Renal cortex interstitium (tissue), 15 donors: ENCODE results near the gene TRIM23. TPM values are rescaled to one million over a fixed set of nuclear protein-coding genes. Genes with fewer than 3 reads are reported as not detected.
"Not testable (repeated sequence)": the region's sequence is repeated elsewhere in the genome, so short reads cannot be mapped to it uniquely, and the experiment has no call there.

Experiments
- DNase-seq, 11 donors: peaks; one replicate each; pipeline ENCODE4 v3.0.0-alpha.2; 2013; ENCODE audit warnings: low read depth in 9 of 11, low spot score in 4 of 11; ENCODE audit errors: extremely low read depth in 1 of 11
- long read RNA-seq, 16 experiments: transcript quantifications; one replicate each; lab custom pipeline, GENCODE V29; 2026
- polyA plus RNA-seq, 3 donors: library from polyadenylated mRNA; unstranded; fragments of 120-200 nt; gene quantifications; one replicate each; pipeline ENCODE4 v1.2.1, GENCODE V29; 2013; ENCODE audit not compliant: insufficient read length in 3 of 3

Gene TRIM23
- 10 to 100 TPM; 21.0 to 25.2 (median 24.4) TPM for polyA plus RNA-seq
- long read RNA-seq, donor 1, full-length matches to known transcripts, result 1 of 1 reads
- long read RNA-seq, donor 1, partial matches to known transcripts, result 0 of 1 reads
- long read RNA-seq, donor 1, other reads (novel, unspliced or antisense), result 0 of 1 reads
- long read RNA-seq, donor 2, full-length matches to known transcripts, result 6 of 6 reads
- long read RNA-seq, donor 2, partial matches to known transcripts, result 0 of 6 reads
- long read RNA-seq, donor 2, other reads (novel, unspliced or antisense), result 0 of 6 reads
- long read RNA-seq, donor 3, full-length matches to known transcripts, result 5 of 5 reads
- long read RNA-seq, donor 3, partial matches to known transcripts, result 0 of 5 reads
- long read RNA-seq, donor 3, other reads (novel, unspliced or antisense), result 0 of 5 reads
- long read RNA-seq, donor 4, full-length matches to known transcripts, result 1 of 1 reads
- long read RNA-seq, donor 4, partial matches to known transcripts, result 0 of 1 reads
- long read RNA-seq, donor 4, other reads (novel, unspliced or antisense), result 0 of 1 reads
- long read RNA-seq, donor 5, result 0 reads
- long read RNA-seq, donor 6, full-length matches to known transcripts, result 4 of 4 reads
- long read RNA-seq, donor 6, partial matches to known transcripts, result 0 of 4 reads
- long read RNA-seq, donor 6, other reads (novel, unspliced or antisense), result 0 of 4 reads
- long read RNA-seq, donor 7, full-length matches to known transcripts, result 1 of 1 reads
- long read RNA-seq, donor 7, partial matches to known transcripts, result 0 of 1 reads
- long read RNA-seq, donor 7, other reads (novel, unspliced or antisense), result 0 of 1 reads
- long read RNA-seq, donor 8, result 0 reads
- long read RNA-seq, donor 9, full-length matches to known transcripts, result 1 of 12 reads
- long read RNA-seq, donor 9, partial matches to known transcripts, result 11 of 12 reads
- long read RNA-seq, donor 9, other reads (novel, unspliced or antisense), result 0 of 12 reads
- long read RNA-seq, donor 10, full-length matches to known transcripts, result 4 of 4 reads
- long read RNA-seq, donor 10, partial matches to known transcripts, result 0 of 4 reads
- long read RNA-seq, donor 10, other reads (novel, unspliced or antisense), result 0 of 4 reads
- long read RNA-seq, donor 11, full-length matches to known transcripts, result 6 of 6 reads
- long read RNA-seq, donor 11, partial matches to known transcripts, result 0 of 6 reads
- long read RNA-seq, donor 11, other reads (novel, unspliced or antisense), result 0 of 6 reads
- long read RNA-seq, donor 12, full-length matches to known transcripts, result 2 of 2 reads
- long read RNA-seq, donor 12, partial matches to known transcripts, result 0 of 2 reads
- long read RNA-seq, donor 12, other reads (novel, unspliced or antisense), result 0 of 2 reads
- long read RNA-seq, donor 13, result 0 reads
- long read RNA-seq, donor 14, full-length matches to known transcripts, result 2 of 2 reads
- long read RNA-seq, donor 14, partial matches to known transcripts, result 0 of 2 reads
- long read RNA-seq, donor 14, other reads (novel, unspliced or antisense), result 0 of 2 reads
- long read RNA-seq, donor 15, result 0 reads
- long read RNA-seq, donor 16, full-length matches to known transcripts, result 14 of 14 reads
- long read RNA-seq, donor 16, partial matches to known transcripts, result 0 of 14 reads
- long read RNA-seq, donor 16, other reads (novel, unspliced or antisense), result 0 of 14 reads

DNA sequence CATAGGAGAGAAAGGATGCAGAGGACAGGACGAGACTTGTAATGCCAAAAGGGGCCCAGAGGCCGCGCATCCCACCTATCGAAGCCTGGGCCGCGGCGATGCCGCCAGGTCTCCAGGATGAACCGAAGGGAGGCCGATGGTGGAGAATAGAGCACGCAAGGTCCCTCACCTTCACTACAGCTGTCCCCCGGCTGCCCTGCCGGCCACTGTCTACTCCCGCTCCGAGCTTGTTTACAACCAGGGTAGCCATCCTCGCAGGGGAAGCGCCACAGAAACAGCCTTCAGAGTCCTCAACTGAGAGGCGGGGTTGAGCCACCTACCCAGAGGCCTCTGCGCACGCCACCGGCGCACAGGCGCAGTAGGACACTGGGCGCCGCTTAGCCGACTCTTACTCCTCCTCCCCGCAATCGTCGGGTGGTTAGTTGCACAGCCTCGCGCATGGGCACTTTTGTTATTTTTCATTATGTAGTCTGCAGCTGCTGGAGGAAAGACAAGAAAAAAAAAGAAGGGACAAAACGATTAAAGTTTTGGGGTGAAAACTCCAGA is at the start of gene TRIM23:
TRIM23 (minus strand) TSS at position 309 of the 546 bp plus-strand sequence; CDS start at position 250, 59 bp downstream.
- DNase-seq, result peak; percentile 83 to 94 (median 91)

DNA sequence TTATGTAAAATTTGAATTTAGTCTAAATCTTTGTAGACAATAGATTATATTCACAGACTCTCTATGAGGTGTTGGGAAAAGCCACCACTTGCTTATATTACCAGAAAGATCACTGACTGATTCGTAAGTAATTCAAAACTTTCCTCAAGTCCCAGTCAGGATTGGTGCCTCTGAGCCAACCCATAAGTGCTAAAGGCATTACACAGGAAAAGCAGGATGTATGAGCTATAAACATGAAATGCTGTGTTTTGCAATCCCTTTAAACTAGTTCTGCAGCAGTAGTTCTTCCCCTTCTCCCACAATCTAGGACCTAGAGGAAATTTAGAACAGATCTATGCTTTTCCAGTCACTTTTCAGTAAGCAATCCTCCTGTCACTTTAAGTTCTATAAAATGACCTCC is 48.7 kb upstream of the TRIM23 start:
- no peak for DNase-seq

DNA sequence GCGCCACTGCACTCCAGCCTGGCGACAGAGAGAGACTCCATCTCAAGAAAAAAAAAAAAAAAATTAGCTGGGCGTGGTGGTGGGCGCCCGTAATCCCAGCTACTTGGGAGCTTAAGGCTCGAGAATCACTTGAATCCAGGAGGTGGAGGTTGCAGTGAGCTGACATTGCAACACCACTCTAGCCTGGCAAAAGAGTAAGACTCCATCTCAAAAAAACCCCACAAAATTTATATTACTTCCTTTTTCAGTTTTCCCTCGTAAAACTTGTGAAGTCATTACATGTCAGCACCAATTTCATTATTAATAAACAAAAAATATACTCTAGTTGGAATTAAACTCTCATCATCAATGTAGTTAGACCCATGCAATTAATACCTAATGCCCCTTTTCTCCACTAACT is 44.6 kb upstream of the TRIM23 start:
- no peak for DNase-seq

DNA sequence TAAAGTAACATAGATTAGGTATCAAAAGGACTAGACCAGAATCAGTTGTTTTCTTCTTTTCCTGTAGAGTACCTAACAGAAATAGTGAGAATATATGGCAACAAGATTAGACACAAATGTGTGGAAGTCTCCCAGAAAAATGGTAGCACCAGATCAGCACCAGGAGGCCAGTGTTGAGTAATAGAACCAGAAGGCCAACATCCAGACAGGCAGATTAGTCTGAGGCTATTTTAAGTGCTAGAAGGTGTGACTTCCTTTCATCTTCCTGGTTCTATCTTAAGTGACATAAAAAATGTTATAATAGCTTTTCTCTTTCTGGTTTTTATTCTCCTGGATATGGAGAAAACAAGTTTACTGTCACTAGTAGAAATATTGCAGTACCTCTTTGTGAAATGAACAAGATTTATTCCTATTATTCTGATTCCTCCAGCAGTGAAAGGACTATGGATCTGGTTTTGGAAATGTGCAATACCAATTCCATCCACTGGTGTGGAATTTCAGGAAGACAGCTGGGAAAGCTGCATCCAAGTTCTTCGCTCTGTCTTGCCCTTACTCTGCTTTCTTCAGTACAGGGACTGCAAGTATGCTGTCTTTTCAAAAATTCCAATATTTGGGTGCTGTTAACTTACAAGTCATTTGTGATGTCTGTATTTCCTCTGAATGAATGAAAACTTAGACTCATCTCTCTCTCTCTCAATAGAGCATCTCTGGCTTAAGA is 39.8 kb upstream of the TRIM23 start:
- DNase-seq, result peak in 1 of 11 donors; percentile 0

DNA sequence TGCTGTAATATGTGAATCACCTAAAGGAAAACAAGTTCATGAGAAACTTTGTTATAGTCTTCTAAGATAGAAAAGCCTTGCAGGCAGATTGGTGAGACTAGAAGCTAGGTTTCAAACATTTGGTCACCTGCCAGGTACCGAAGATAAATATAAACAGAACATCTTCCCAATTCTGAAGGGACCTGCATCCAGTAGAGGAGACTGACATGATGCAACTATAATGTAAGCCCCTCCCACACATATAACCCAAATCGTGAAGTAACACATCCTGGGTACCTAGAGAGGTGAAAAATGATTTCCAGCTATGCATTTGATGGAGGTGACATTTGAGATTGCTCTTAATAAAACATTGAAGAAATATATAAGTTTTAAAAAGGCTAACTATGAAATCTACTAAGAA is 30.6 kb upstream of the TRIM23 start:
- DNase-seq, result no peak

DNA sequence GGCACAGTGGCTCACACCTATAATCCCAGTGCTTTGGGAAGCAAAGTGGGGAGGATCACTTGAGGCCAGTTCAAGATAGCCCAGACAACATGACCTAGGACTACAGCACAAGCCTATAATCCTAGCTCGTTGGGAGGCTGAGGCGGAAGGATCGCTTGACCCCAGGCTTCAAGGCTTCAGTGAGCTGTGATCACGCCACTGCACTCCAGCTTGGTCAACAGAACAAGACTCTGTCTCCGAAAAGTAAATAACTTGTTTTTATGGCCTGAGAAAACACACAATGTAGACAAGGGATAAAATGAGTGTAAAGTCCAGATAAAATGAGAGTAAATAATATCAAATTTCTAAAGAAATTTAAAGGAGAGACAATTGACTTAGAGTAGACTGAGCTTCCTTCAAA is 27.0 kb upstream of the TRIM23 start:
- DNase-seq, result no peak

DNA sequence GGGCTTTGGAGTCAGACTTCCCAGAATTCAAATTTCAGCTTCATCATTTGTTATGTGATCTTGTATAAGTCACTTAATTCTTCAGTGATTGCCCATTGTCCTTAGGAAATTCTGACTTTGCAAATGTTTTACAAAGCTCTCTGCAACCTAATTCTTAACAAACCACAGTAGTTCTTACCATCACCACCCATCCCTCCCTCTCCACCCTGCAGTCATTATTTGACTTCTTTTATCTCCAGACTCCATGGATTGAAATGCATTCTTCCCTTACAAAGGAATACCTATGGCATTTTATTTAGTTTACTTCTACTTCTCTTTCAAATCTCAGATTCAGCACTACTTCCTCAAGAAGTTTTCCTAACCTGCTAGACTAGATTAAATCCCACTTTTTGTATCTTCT is 23.8 kb upstream of the TRIM23 start:
- no peak for DNase-seq

DNA sequence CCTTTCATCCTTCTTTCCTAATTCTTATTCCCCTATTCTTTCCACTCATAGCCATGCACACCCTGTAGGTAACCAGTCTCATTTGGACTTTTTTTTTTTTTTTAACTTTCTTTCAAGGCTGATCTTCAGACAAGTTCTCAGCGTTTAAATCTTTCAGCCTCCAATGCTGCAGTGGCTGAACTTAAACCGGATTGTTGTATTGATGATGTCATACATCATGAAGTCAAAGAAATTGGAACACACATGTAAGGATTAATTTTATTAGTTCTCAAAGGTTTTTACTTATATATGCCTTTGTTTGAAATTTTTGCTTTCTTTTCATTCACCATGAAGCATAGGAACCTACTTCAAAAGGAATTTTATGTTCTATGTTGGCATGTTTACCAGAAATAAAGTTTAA is 22.8 kb upstream of the TRIM23 start:
- no peak for DNase-seq

DNA sequence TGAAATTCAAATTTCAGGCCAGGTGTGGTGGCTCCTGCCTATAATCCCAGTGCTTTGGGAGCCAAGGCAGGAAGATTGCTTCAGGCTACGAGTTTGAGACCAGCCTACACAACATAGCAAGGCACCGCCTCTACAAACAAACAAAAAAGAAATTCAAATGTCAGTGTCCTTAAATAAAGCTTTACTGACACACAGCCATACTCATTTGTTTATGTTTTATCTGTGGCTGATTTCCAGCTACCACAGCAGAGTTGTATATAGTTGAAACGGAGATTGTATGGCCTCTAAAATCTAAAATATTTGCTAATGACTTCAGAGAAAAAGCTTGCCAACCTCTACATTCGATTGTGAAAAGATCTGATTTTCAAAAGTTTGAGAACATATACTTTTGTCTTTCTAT is 16.1 kb upstream of the TRIM23 start:
- DNase-seq, result no peak

DNA sequence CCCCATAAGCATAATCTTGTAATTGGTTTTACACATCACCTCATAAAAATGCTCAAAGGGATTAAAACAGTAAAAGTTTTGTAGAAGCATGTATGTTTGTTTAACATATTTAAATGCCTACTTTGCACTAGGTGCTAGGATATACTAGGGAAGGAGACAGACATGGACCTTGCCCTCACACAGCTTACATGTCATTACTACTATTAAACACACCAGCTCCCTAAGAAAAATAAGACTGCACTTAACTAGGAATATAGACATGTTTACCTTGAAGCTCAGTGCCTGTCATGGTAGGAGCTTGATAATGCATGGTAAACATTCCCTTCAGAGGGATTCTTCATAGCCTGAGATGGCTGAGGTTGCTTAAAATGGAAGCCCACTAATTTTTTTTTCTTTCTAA is 6.8 kb upstream of the TRIM23 start:
- DNase-seq, result no peak

DNA sequence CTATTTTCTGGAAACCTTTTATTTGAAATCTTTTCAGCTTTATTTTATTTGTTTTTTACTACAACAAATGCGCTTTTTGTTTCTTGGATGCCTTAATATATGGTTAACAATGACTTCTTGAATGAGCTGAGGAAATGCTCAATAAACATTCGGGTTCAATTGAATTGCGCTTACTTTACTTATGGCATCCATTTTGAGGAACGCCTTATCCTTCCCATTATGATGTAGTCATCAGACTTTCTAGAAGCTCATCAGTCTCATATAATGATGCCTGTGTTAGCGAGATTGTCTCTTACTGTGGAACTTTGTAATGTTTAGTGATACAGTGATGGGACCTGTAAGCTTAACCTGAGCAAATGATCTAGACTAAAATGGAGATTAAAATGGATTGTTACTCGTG is 1.6 kb upstream of the TRIM23 start:
- no peak for DNase-seq

DNA sequence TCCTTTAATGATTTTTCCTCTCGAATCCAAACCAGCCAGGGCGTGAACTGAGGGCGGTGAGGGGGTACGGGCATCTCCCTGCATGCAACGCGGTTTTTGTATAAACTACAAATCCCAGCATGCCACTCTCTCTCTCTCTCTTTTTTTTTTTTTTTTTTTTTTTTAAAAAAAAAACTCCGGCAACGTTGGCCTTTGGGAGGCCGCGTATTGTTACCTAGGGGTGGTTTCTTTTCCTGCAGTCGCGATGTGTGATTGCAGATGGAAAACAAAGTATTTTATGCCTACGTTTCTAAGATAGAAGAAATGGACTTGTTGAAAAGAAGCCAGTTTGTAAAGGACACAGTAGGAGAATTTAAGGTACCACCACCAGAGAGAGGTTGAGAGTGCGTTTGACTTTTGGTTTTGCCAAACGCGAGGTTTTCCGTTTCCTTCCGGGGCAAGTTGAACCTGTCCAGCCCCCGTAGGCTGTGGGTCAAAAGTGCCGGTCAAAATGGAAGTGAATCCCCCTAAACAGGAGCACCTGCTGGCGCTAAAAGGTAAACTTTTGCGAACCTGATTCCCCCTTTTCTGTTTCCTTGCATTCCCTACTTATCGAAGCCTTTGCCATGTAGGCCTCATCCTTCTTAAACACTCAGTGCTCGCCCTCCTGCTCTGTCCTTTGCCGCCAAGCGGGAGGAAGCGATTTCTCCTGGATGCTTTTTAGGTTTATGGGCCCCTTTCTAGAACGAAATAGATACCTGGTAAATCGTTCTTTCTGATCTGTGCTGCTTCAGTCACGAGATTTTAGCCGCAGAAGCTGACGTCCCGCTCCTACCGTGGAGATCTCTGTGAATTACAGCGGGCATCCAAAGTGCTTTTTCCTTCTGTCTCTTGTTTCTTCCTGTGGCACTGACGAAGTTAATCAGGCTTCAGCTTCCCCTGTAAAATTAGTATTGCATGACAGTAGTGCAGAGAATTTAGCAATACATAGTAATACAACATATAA is 730 bp upstream of the TRIM23 start, which contains the start of the genes SHLD3 and TRAPPC13:
SHLD3 (plus strand) TSS at position 457 of the 985 bp plus-strand sequence. CDS start 4,561 bp downstream, outside the sequence.
TRAPPC13 (plus strand) TSS at position 457 of the 985 bp plus-strand sequence; CDS start at position 491, 34 bp downstream.
- peak; percentile 66 to 96 (median 86) for DNase-seq

DNA sequence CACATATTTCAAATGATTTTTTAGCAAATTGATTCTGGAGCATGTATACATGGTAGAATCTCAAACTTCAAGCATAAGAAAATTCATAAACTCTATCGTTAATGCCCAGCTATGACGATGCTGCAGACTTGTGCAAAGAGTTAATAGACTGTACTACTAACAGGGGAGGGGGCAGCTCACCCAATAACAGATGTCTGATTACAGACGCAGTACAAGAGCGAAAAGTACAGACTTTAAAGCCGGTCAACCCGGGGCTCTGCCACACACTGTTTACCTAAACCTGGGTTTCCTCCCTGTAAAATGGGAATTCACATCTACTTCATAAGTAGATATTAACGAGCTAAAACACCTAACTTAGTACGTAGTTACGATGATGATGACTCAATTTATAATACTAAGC is 651 bp downstream of the TRIM23 start:
- DNase-seq, result no peak

DNA sequence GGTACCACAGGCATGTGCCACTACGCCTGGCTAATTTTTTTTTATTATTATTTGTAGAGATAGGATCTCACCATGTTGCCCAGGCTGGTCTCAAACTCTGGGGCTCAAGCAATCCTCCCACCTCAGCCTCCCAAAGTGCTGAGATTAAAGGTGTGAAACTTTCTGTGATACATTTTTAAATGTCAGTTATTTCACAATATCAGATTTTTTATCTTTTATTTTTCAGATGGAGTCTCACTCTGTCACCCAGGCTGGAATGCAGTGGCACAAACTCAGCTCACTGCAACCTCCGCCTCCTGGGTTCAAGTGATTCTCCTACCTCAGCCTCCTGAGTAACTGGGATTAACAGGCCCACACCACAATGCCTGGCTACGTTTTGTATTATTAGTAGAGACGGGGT is 2.2 kb downstream of the TRIM23 start:
- DNase-seq, result not testable (repeated sequence)

DNA sequence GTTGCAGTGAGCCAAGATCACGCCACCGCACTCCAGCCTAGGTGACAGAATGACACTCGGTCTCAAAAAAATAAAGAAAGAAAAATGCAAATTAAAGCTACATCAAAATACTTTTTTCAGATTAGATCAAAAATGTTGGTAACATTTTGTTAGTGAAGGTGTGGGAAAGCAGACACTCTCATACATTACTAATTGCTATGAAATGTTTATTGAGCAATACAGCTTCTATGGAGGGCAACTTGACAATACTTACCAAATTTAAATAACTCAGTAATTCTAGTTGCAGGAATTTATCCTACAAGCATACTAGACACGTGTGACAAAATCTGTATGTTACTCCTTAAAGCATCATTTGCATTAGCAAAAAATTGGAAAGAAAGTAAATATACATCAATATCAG is 4.1 kb downstream of the TRIM23 start:
- no peak for DNase-seq

DNA sequence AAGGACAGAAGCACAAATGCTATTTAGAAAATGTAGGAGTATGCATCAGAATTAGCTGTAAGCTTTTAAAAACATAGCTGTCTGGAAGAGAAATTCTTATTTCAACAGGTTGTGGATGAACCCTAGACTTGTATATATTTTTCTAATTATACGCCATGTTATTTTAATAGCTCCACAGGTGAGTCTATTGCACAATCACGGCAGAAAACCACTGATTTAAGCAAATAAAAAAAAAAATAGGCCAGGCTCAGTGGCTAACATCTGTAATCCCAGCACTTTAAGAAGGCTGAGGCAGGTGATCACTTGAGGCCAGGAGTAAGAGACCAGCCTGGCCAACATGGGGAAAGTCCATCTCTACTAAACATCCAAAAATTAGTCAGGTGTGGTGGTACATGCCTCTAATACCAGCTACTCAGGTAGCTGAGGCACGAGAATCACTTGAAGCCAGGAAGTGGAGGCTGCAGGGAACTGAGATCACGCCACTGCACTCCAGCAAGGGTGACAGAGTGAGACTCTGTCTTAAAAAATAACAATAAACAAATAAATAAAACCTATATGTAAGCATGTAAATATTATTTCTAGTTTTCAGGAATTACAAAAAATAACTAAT is 11.7 kb downstream of the TRIM23 start:
- DNase-seq, result no peak
